ENCODE results near the gene THG1L. TPM values are rescaled to one million over a fixed set of nuclear protein-coding genes. Genes with fewer than 3 reads are reported as not detected.

The THG1L gene
- total RNA-seq, 1 donor from 2014 or later: 3.4 TPM

DNA sequence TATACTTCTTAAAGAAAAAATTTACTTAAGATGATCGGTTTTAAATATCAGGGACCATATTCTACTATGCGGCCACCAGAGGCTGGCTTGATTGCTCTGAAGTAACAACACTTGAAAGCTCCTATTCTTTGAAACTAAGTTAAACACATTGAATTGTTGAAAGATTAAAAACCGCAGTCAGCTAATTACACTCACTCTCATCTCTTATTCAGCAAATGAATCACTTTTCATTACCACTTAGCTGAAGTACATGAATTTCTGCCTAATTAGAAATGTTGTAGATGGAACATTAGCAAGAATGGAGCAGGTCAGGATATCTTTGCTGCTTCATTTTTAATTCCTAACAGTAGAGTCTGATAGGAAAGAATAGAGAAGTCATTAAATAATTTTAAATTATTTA lies 54.6 kb downstream of the THG1L start:
- no peaks in the 10 kb centered on the region for H3K4me1 Mint-ChIP-seq (ENCODE audit: low read depth, unreplicated experiment)
- TF ChIP-seq, protein P1, sequence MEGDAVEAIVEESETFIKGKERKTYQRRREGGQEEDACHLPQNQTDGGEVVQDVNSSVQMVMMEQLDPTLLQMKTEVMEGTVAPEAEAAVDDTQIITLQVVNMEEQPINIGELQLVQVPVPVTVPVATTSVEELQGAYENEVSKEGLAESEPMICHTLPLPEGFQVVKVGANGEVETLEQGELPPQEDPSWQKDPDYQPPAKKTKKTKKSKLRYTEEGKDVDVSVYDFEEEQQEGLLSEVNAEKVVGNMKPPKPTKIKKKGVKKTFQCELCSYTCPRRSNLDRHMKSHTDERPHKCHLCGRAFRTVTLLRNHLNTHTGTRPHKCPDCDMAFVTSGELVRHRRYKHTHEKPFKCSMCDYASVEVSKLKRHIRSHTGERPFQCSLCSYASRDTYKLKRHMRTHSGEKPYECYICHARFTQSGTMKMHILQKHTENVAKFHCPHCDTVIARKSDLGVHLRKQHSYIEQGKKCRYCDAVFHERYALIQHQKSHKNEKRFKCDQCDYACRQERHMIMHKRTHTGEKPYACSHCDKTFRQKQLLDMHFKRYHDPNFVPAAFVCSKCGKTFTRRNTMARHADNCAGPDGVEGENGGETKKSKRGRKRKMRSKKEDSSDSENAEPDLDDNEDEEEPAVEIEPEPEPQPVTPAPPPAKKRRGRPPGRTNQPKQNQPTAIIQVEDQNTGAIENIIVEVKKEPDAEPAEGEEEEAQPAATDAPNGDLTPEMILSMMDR (IDR thresholded peaks at IDR 0.05; ENCODE audit: partially characterized antibody, unreplicated experiment): no peak
- H3K4me3 Mint-ChIP-seq (ENCODE audit: unreplicated experiment): no peak overlapping the region
- peaks cover 1% of the 10 kb centered on the region for H3K27me3 Mint-ChIP-seq (ENCODE audit: unreplicated experiment)
- H3K27ac Mint-ChIP-seq (ENCODE audit: unreplicated experiment): no peak overlapping the region
- DNase-seq: no peak
- no peaks in the 10 kb centered on the region for H3K36me3 Mint-ChIP-seq (ENCODE audit: unreplicated experiment)
- H3K9me3 Mint-ChIP-seq (ENCODE audit: unreplicated experiment): no peaks in the 10 kb centered on the region

Other genes starting within 250 kb of the THG1L start
- gene ADAM19, start 155.6 kb upstream of the THG1L start, total RNA-seq (ENCODE audit: unreplicated experiment): 41.2 TPM
- gene SOX30, start 79.0 kb upstream of the THG1L start, total RNA-seq (ENCODE audit: unreplicated experiment): not detected
- gene C5orf52, start 59.9 kb upstream of the THG1L start, total RNA-seq (ENCODE audit: unreplicated experiment): not detected
- gene LSM11, start 12.3 kb downstream of the THG1L start, total RNA-seq (ENCODE audit: unreplicated experiment): 7.7 TPM
- 38.0 TPM for gene CLINT1, start 127.7 kb downstream of the THG1L start, total RNA-seq (ENCODE audit: unreplicated experiment)

Data from glutamatergic neuron (in vitro differentiated cells).